OCI-LY7 (cell line): ENCODE results near the gene TMC2. TPM values are rescaled to one million over a fixed set of nuclear protein-coding genes. Genes with fewer than 3 reads are reported as not detected.
A peak's percentile ranks its signal among the peaks of the same experiment; 100 is the strongest.
"Not testable (repeated sequence)": the region's sequence is repeated elsewhere in the genome, so short reads cannot be mapped to it uniquely, and the experiment has no call there.

Experiments
- BruUV-seq: library from RNA; stranded (reverse); fragments of 400-500 nt; replicated peaks from 2 replicates; lab custom pipeline; 2021; lab: Mats Ljungman, UMichigan
- CTCF ChIA-PET: fragments of 300-600 bp; sonication (Branson Sonifier 250); formaldehyde crosslinking; loops from one replicate; lab custom pipeline; 2022; ENCODE audit warnings: antibody characterized with exemption; ENCODE audit not compliant: unreplicated experiment; lab: Charles Lee
- POLR2A ChIA-PET: fragments of 300-600 bp; sonication (Branson Sonifier 250); formaldehyde crosslinking; loops from one replicate; lab custom pipeline; 2022; ENCODE audit warnings: antibody characterized with exemption; lab: Charles Lee
- DNase-seq: peaks from one replicate; pipeline ENCODE4 v3.0.0-alpha.2; 2015; ENCODE audit warnings: low spot score
- H2AFZ ChIP-seq: fragments of 200-600 bp; sonication (generic), shearing (Covaris generic); 2 replicates; pipeline ENCODE4 v1.6.1; 2014; ENCODE audit warnings: mild to moderate bottlenecking, antibody characterized with exemption, low read length, moderate library complexity
- H3K27ac ChIP-seq: fragments of 200-600 bp; sonication (generic); 2 replicates; pipeline ENCODE4 v1.5.1; 2014; ENCODE audit warnings: mixed run types, low read depth, mild to moderate bottlenecking, moderate library complexity, low read length, inconsistent platforms; ENCODE audit not compliant: poor library complexity, severe bottlenecking
- H3K36me3 ChIP-seq: fragments of 200-600 bp; sonication (generic); 2 replicates; pipeline ENCODE4 v1.6.1; 2014; ENCODE audit warnings: mild to moderate bottlenecking, antibody characterized with exemption, low read length, moderate library complexity, mixed read lengths; ENCODE audit not compliant: insufficient read depth
- H3K4me1 ChIP-seq: fragments of 200-600 bp; sonication (generic); 2 replicates; pipeline ENCODE4 v1.5.1; 2014; ENCODE audit warnings: mild to moderate bottlenecking, low read length; ENCODE audit not compliant: insufficient read depth, poor library complexity, severe bottlenecking
- H3K4me2 ChIP-seq: fragments of 200-600 bp; sonication (generic); 2 replicates; pipeline ENCODE4 v1.6.1; 2014; ENCODE audit warnings: mild to moderate bottlenecking, low read length
- H3K4me3 ChIP-seq: fragments of 200-600 bp; sonication (generic); 2 replicates; pipeline ENCODE4 v1.5.1; 2014; ENCODE audit warnings: mild to moderate bottlenecking, low read depth, low read length; ENCODE audit not compliant: poor library complexity, severe bottlenecking
- H3K79me2 ChIP-seq: fragments of 200-600 bp; sonication (generic); 2 replicates; pipeline ENCODE4 v1.6.1; 2016; ENCODE audit warnings: low read depth, mild to moderate bottlenecking, low read length, moderate library complexity, mixed read lengths; ENCODE audit not compliant: insufficient read depth
- H3K9me2 ChIP-seq: fragments of 200-600 bp; sonication (generic); 2 replicates; pipeline ENCODE4 v1.6.1; 2016; ENCODE audit warnings: mild to moderate bottlenecking, low read length, mixed read lengths; ENCODE audit not compliant: insufficient read depth
- H3K9me3 ChIP-seq: fragments of 200-600 bp; sonication (generic); 2 replicates; pipeline ENCODE4 v1.6.1; 2014; ENCODE audit warnings: mild to moderate bottlenecking, mixed run types, low read length, mixed read lengths
- H4K20me1 ChIP-seq: fragments of 200-600 bp; sonication (generic); 2 replicates; pipeline ENCODE4 v1.6.1; 2014; ENCODE audit warnings: mild to moderate bottlenecking, antibody characterized with exemption, low read length, moderate library complexity, mixed read lengths; ENCODE audit not compliant: insufficient read depth
- CTCF ChIP-seq: fragments of 200-600 bp; sonication (generic); conservative IDR thresholded peaks from 2 replicates; pipeline ENCODE4 v1.5.1; 2014; ENCODE audit warnings: mild to moderate bottlenecking, antibody characterized with exemption, low read length, moderate library complexity, mixed read lengths
- EZH2phosphoT487 ChIP-seq: fragments of 200-600 bp; sonication (generic); IDR thresholded peaks from 2 replicates; pipeline ENCODE4 v1.6.1; 2018; ENCODE audit warnings: low read depth, borderline replicate concordance, mild to moderate bottlenecking, mixed run types, antibody characterized with exemption, low read length, moderate library complexity, mixed read lengths
- intact Hi-C: fragments of 100-400 bp; cut with micrococcal nuclease; formaldehyde crosslinking; loops from one replicate; pipeline ENCODE4 v1.10.0; 2022; ENCODE audit not compliant: unreplicated experiment
- total RNA-seq, 2 experiments: library from RNA; depleted of rRNA in 1 of 2; stranded (reverse); fragments of >200 nt in 1 of 2; shearing (Covaris generic) in 1 of 2; gene quantifications; 2 replicates each; pipeline ENCODE4 v1.2.3, GENCODE V29; 2014 to 2022

TMC2 gene
- total RNA-seq, 2 experiments from 2014 or later = not detected

GRCh38 chr20:2520617-2521016 is 15.8 kb upstream of the TMC2 start:
- Histone ChIP-seq H3K9me3 (no peaks in the 10 kb centered on the region), H3K4me2 (no peak overlapping the region), H2AFZ (no peak overlapping the region), H3K36me3 (no peaks in the 10 kb centered on the region), H4K20me1 (no peaks in the 10 kb centered on the region), H3K79me2 (no peaks in the 10 kb centered on the region), H3K27ac (no peak overlapping the region), H3K9me2 (no peaks in the 10 kb centered on the region), H3K4me1 (peaks cover 8% of the 10 kb centered on the region), H3K4me3 (no peak overlapping the region)
- no TSS peak for BruUV-seq
- DNase-seq = no peak
- ChIA-PET CTCF (no interaction called here), POLR2A (interaction anchor here (0.9 kb wide), 1 partner anchor 11 kb away, joined by 3 read pairs; no protein-coding TSS in a partner anchor)
- intact Hi-C loops = loop anchor here (5.0 kb wide), 2 partner anchors 48 to 127 kb away; partner anchors contain the start of gene SNRPB
- TF ChIP-seq EZH2phosphoT487 = no peak
- TF ChIP-seq CTCF = no peak

GRCh38 chr20:2521369-2522305 is 14.7 kb upstream of the TMC2 start:
- no peak overlapping the region for H3K4me3 ChIP-seq
- ChIA-PET CTCF (no interaction called here), POLR2A (interaction anchor here (0.6 to 1.6 kb wide), 6 partner anchors 9 to 173 kb away, joined by 3 to 9 read pairs (median 3); partner anchors contain the start of gene SNRPB)
- DNase-seq = peak; percentile 58
- no peaks in the 10 kb centered on the region for H3K79me2 ChIP-seq
- no peaks in the 10 kb centered on the region for H3K9me2 ChIP-seq
- H3K36me3 ChIP-seq = no peaks in the 10 kb centered on the region
- peaks cover 8% of the 10 kb centered on the region for H3K4me1 ChIP-seq
- intact Hi-C loops = loop anchor here (5.0 kb wide), 2 partner anchors 49 to 126 kb away; partner anchors contain the start of gene SNRPB
- H2AFZ ChIP-seq = peak overlapping the region; percentile 2; the same call in 1 of the 2 replicates
- no peak overlapping the region for H3K27ac ChIP-seq
- H3K4me2 ChIP-seq = no peak overlapping the region
- no peak for TF ChIP-seq EZH2phosphoT487
- TF ChIP-seq CTCF = peak; percentile 93
- H3K9me3 ChIP-seq = no peaks in the 10 kb centered on the region
- no peaks in the 10 kb centered on the region for H4K20me1 ChIP-seq
- BruUV-seq = no TSS peak

GRCh38 chr20:2522826-2523429 is 13.4 kb upstream of the TMC2 start:
- intact Hi-C loops = loop anchor here (5.0 kb wide), 2 partner anchors 51 to 124 kb away; partner anchors contain the start of gene SNRPB
- not testable (repeated sequence) for BruUV-seq, DNase-seq, H3K79me2 ChIP-seq, H3K27ac ChIP-seq, H3K4me3 ChIP-seq, H3K9me2 ChIP-seq, H3K4me1 ChIP-seq, H2AFZ ChIP-seq, H3K4me2 ChIP-seq, H3K9me3 ChIP-seq, H3K36me3 ChIP-seq, H4K20me1 ChIP-seq
- ChIA-PET POLR2A (interaction anchor here (0.6 to 1.6 kb wide), 7 partner anchors 8 to 283 kb away, joined by 3 to 9 read pairs (median 3); partner anchors contain the start of gene SNRPB), CTCF (interaction anchor here (0.6 to 1.0 kb wide), 3 partner anchors 9 to 125 kb away, joined by 3 read pairs; no protein-coding TSS in a partner anchor)
